HepG2 (cell line): Measurements from ENCODE around the gene DLEC1. TPM values are rescaled to one million over a fixed set of nuclear protein-coding genes. Genes with fewer than 3 reads are reported as not detected.

Experiments
- ATAC-seq: fragments of 200-7000 bp; cut with Tn5 transposase; 3 replicates; pipeline ENCODE4 v1.9.1; 2020; ENCODE audit warnings: mild to moderate bottlenecking, moderate library complexity
- BruUV-seq: library from RNA; stranded (reverse); fragments of 400-500 nt; replicated peaks from 2 replicates; lab custom pipeline; 2021; lab: Mats Ljungman, UMichigan
- CTCF ChIA-PET: fragments of 300-600 bp; formaldehyde crosslinking; extraction: SDS; loops from one replicate; lab custom pipeline; 2021; ENCODE audit warnings: low total read pairs, inconsistent platforms, low intra/inter-chr PET ratio; lab: Yijun Ruan, JAX
- POLR2A ChIA-PET: fragments of 350-600 bp; sonication (Branson Sonifier 250); formaldehyde crosslinking; loops from one replicate; lab custom pipeline; 2020; ENCODE audit warnings: antibody characterized with exemption, inconsistent platforms; lab: Yijun Ruan, JAX
- DNase-seq: peaks from one replicate; pipeline ENCODE4 v3.0.0-alpha.2; 2015; ENCODE audit warnings: low spot score
- FAIRE-seq: peaks from 3 replicates; lab custom pipeline; 2011; peaks lifted over from hg19 to GRCh38; lab: Jason Lieb, UNC
- H2AFZ ChIP-seq: one replicate; pipeline ENCODE4 v1.6.1; 2011; ENCODE audit warnings: low read length, inconsistent platforms
- H3K27ac ChIP-seq: fragments of 300-600 bp; 3 replicates; pipeline ENCODE4 v1.8.0; 2011; ENCODE audit warnings: mixed run types, mild to moderate bottlenecking, mixed read lengths, low read length, inconsistent platforms; ENCODE audit not compliant: insufficient read depth; ENCODE audit errors: extremely low read length
- H3K27me3 ChIP-seq, 2 experiments: fragments of 200-600 bp in 1 of 2; 2 replicates in 1 of 2; 3 replicates in 1 of 2; pipeline versions ENCODE4 v1.6.0 to v1.8.0; 2011; ENCODE audit warnings: low read length in 2 of 2, mild to moderate bottlenecking in 2 of 2, moderate library complexity in 2 of 2, inconsistent platforms in 1 of 2; ENCODE audit not compliant: insufficient read depth in 2 of 2, control insufficient read depth in 1 of 2
- H3K36me3 ChIP-seq, 2 experiments: fragments of 200-600 bp in 1 of 2; replicated peaks in 1 of 2; 2 replicates in 1 of 2; 3 replicates in 1 of 2; pipeline versions ENCODE4 v1.5.1 to v1.8.0; 2011; ENCODE audit warnings: low read length in 2 of 2, inconsistent platforms in 1 of 2; ENCODE audit not compliant: insufficient read depth in 2 of 2, control insufficient read depth in 1 of 2
- H3K4me1 ChIP-seq: 2 replicates; pipeline ENCODE4 v1.5.1; 2012; ENCODE audit warnings: low read length, inconsistent platforms; ENCODE audit not compliant: insufficient read depth
- H3K4me2 ChIP-seq: 2 replicates; pipeline ENCODE4 v1.6.0; 2011; ENCODE audit warnings: low read depth, low read length, inconsistent platforms
- H3K4me3 ChIP-seq, 3 experiments: fragments of 200-600 bp in 1 of 3; sonication (generic), shearing (Covaris generic) in 1 of 3; replicated peaks in 1 of 3; 2 replicates each; pipeline ENCODE4 v1.5.1; 2011 to 2016; ENCODE audit warnings: low read length in 3 of 3, inconsistent platforms in 2 of 3, low read depth in 2 of 3, mild to moderate bottlenecking in 2 of 3, control low read depth in 1 of 3, mixed read lengths in 1 of 3; ENCODE audit not compliant: insufficient read depth in 1 of 3
- H3K79me2 ChIP-seq: one replicate; pipeline ENCODE4 v1.6.1; 2011; ENCODE audit warnings: low read length, inconsistent platforms; ENCODE audit not compliant: insufficient read depth
- H3K9ac ChIP-seq: 2 replicates; pipeline ENCODE4 v1.6.0; 2011; ENCODE audit warnings: mild to moderate bottlenecking, low read depth, low read length, inconsistent platforms; ENCODE audit not compliant: insufficient read depth
- H3K9me3 ChIP-seq: 2 replicates; pipeline ENCODE4 v1.5.1; 2012; ENCODE audit warnings: mild to moderate bottlenecking, low read length
- H4K20me1 ChIP-seq: 2 replicates; pipeline ENCODE4 v1.6.0; 2011; ENCODE audit warnings: inconsistent platforms, mild to moderate bottlenecking, low read length, moderate library complexity; ENCODE audit not compliant: insufficient read depth
- ATF1 ChIP-seq: IDR thresholded peaks from 2 replicates; pipeline ENCODE4 v1.6.1; 2016; ENCODE audit warnings: mild to moderate bottlenecking, control low read depth
- BCL6 ChIP-seq: IDR thresholded peaks from 2 replicates; pipeline ENCODE4 v1.6.1; 2016; ENCODE audit warnings: missing genetic modification reagents, missing compliant biosample characterization
- ELF1 ChIP-seq: sonication (generic); formaldehyde crosslinking; IDR thresholded peaks from 2 replicates; pipeline ENCODE4 v1.4.0; 2020; ENCODE audit warnings: missing genetic modification reagents
- MXD1 ChIP-seq: sonication (generic); formaldehyde crosslinking; IDR thresholded peaks from 2 replicates; pipeline ENCODE4 v1.4.0; 2020; ENCODE audit warnings: mild to moderate bottlenecking, missing genetic modification reagents
- PCBP2 ChIP-seq: fragments of 200-400 bp; formaldehyde crosslinking; optimal IDR thresholded peaks from 2 replicates; pipeline ENCODE3; 2018; ENCODE audit warnings: low read length, low read depth; ENCODE audit not compliant: poor library complexity, severe bottlenecking
- PHF21A ChIP-seq: sonication (generic); formaldehyde crosslinking; IDR thresholded peaks from 2 replicates; pipeline ENCODE4 v1.5.0; 2020; ENCODE audit warnings: mild to moderate bottlenecking, missing genetic modification reagents
- RERE ChIP-seq: IDR thresholded peaks from 2 replicates; pipeline ENCODE4 v1.6.1; 2016; ENCODE audit warnings: low read depth, missing genetic modification reagents, missing compliant biosample characterization
- SRSF9 ChIP-seq: fragments of 200-400 bp; formaldehyde crosslinking; IDR thresholded peaks from 2 replicates; pipeline ENCODE4 v1.6.1; 2018; ENCODE audit warnings: borderline replicate concordance, mild to moderate bottlenecking, low read depth, low read length; ENCODE audit not compliant: insufficient read depth, poor library complexity, severe bottlenecking
- TBL1XR1 ChIP-seq: fragments of 150-350 bp; IDR thresholded peaks from 2 replicates; pipeline ENCODE4 v1.6.1; 2014; ENCODE audit warnings: borderline replicate concordance, low read length; ENCODE audit not compliant: partially characterized antibody
- ZMYM4 ChIP-seq: sonication (generic); formaldehyde crosslinking; IDR thresholded peaks from 2 replicates; pipeline ENCODE4 v1.8.1; 2023; ENCODE audit warnings: mild to moderate bottlenecking, missing genetic modification reagents
- ZNF280D ChIP-seq: sonication (generic); formaldehyde crosslinking; IDR thresholded peaks from 2 replicates; pipeline ENCODE4 v1.5.1; 2020; ENCODE audit warnings: mild to moderate bottlenecking, missing genetic modification reagents
- ZNF335 ChIP-seq: sonication (generic); formaldehyde crosslinking; IDR thresholded peaks from 2 replicates; pipeline ENCODE4 v1.4.0; 2020; ENCODE audit warnings: missing genetic modification reagents
- ZNF367 ChIP-seq: sonication (generic); formaldehyde crosslinking; IDR thresholded peaks from 2 replicates; pipeline ENCODE4 v1.4.0; 2020; ENCODE audit warnings: missing genetic modification reagents, borderline replicate concordance
- ZNF629 ChIP-seq: sonication (generic); formaldehyde crosslinking; conservative IDR thresholded peaks from 2 replicates; pipeline ENCODE4 v1.5.0; 2020; ENCODE audit warnings: missing genetic modification reagents
- ZNF768 ChIP-seq: sonication (generic); formaldehyde crosslinking; IDR thresholded peaks from 2 replicates; pipeline ENCODE4 v1.4.0; 2020; ENCODE audit warnings: missing genetic modification reagents
- ZSCAN12 ChIP-seq: sonication (generic); formaldehyde crosslinking; IDR thresholded peaks from 2 replicates; pipeline ENCODE4 v1.9.0; 2021; ENCODE audit warnings: mild to moderate bottlenecking, missing genetic modification reagents
- ZZZ3 ChIP-seq: sonication (generic); formaldehyde crosslinking; IDR thresholded peaks from 2 replicates; pipeline ENCODE4 v1.4.0; 2020; ENCODE audit warnings: missing genetic modification reagents, mild to moderate bottlenecking, borderline replicate concordance
- WGBS: methylation state at CpG from one replicate; pipeline ENCODE4 v1.1.6; 2017; ENCODE audit warnings: low lambda C conversion rate; 5-methylcytosine and 5-hydroxymethylcytosine counted together
- in situ Hi-C: cut with HindIII; loops from 2 replicates; pipeline ENCODE4 v1.10.0; 2017; ENCODE audit warnings: low pct_unique_long_range_greater_than_20kb; ENCODE audit not compliant: extremely low pct_ligation_motif_present
- intact Hi-C: fragments of 100-400 bp; cut with micrococcal nuclease; formaldehyde crosslinking; loops from one replicate; pipeline ENCODE4 v1.10.0; 2022; ENCODE audit not compliant: unreplicated experiment
- polyA plus RNA-seq, 8 experiments: library from polyadenylated mRNA; depleted of rRNA in 3 of 8; stranded (reverse) in 7 of 8; unstranded in 1 of 8; fragments of >200 nt; fragmentation: Illumina TruSeq in 4 of 8; extraction: Trizol in 4 of 8; gene quantifications; 2 replicates each; pipeline versions ENCODE4 v1.2.1 to v1.2.3, GENCODE V29; 2011 to 2016; ENCODE audit warnings: low read depth in 4 of 8, missing spikeins in 1 of 8, mixed read lengths in 1 of 8; ENCODE audit not compliant: insufficient read depth in 1 of 8
- total RNA-seq, 5 experiments: library from RNA; depleted of rRNA; stranded (reverse); fragments of >200 nt; fragmentation: Illumina TruSeq; extraction: Trizol; gene quantifications; 2 replicates each; pipeline ENCODE4 v1.2.3, GENCODE V29; 2016; ENCODE audit warnings: low read depth in 1 of 5

DLEC1 gene
- total and polyA plus RNA-seq, 2 of the 13 experiments (the other 11 are each of a cell fraction or from before 2014, with no cell fraction given): 0.09 TPM; not detected in 1

GRCh38 chr3:37993460-37993819 is 45.6 kb upstream of the DLEC1 start:
- no peaks in the 10 kb centered on the region for H4K20me1 ChIP-seq
- in situ Hi-C loops: no loop called here
- H3K79me2 ChIP-seq: no peaks in the 10 kb centered on the region
- ChIA-PET POLR2A (no interaction called here), CTCF (interaction anchor here (1.1 kb wide), 1 partner anchor 19 kb away, joined by 3 read pairs; no protein-coding TSS in a partner anchor)
- ATAC-seq: no peak
- H3K27me3 ChIP-seq: peaks cover 1 to 16% of the 10 kb centered on the region in 2 experiments; a peak in 4 of 5 replicates
- intact Hi-C loops: no loop called here
- no peak overlapping the region for H3K27ac ChIP-seq
- no peak overlapping the region for H3K9ac ChIP-seq
- TF ChIP-seq ZNF335 (CRISPR knock-in tag): no peak
- no peak for TF ChIP-seq RERE (CRISPR knock-in tag)
- TF ChIP-seq ZMYM4 (CRISPR knock-in tag): no peak
- no peak for TF ChIP-seq ZSCAN12 (CRISPR knock-in tag)
- no peak for TF ChIP-seq BCL6 (CRISPR knock-in tag)
- no peak for TF ChIP-seq ZNF629 (CRISPR knock-in tag)
- TF ChIP-seq MXD1: no peak
- TF ChIP-seq ZNF367 (CRISPR knock-in tag): no peak
- no peak for TF ChIP-seq TBL1XR1
- TF ChIP-seq ZNF768 (CRISPR knock-in tag): no peak
- TF ChIP-seq PCBP2: no peak
- TF ChIP-seq ZZZ3 (CRISPR knock-in tag): no peak
- TF ChIP-seq PHF21A (CRISPR knock-in tag): no peak
- no peak for TF ChIP-seq ELF1 (CRISPR knock-in tag)
- no peak for TF ChIP-seq ZNF280D (CRISPR knock-in tag)
- no peak for TF ChIP-seq SRSF9
- no peak for TF ChIP-seq ATF1
- TF ChIP-seq, all 625 proteins: peak for 0
- no peak for FAIRE-seq
- no peaks in the 10 kb centered on the region for H3K36me3 ChIP-seq
- H3K4me3 ChIP-seq: no peak overlapping the region
- H3K4me2 ChIP-seq: peak overlapping the region; percentile 68
- no peak overlapping the region for H2AFZ ChIP-seq
- no peaks in the 10 kb centered on the region for H3K9me3 ChIP-seq
- no TSS peak for BruUV-seq
- peaks cover 86% of the 10 kb centered on the region for H3K4me1 ChIP-seq
- 51% methylated on average over 5 of the region's 6 CpGs for WGBS
- no peak for DNase-seq
